Endothelial cell of umbilical vein (primary cell): ENCODE data around the gene CYP1A2. TPM values are rescaled to one million over a fixed set of nuclear protein-coding genes. Genes with fewer than 3 reads are reported as not detected.

ENCODE experiments used
- BruUV-seq: library from RNA; stranded (reverse); fragments of 400-500 nt; replicated peaks from 2 replicates; lab custom pipeline; 2021; lab: Mats Ljungman, UMichigan
- CTCF ChIA-PET: fragments of 300-600, 350-600 bp; sonication (Branson Sonifier 250); formaldehyde crosslinking; loops from one replicate; lab custom pipeline; 2021; ENCODE audit warnings: antibody characterized with exemption, inconsistent platforms; lab: Charles Lee
- POLR2A ChIA-PET: fragments of 300-600, 350-600 bp; sonication (Branson Sonifier 250); formaldehyde crosslinking; loops from one replicate; lab custom pipeline; 2021; ENCODE audit warnings: antibody characterized with exemption, inconsistent platforms; lab: Charles Lee
- DNase-seq: peaks from one replicate; pipeline ENCODE4 v3.0.0-alpha.2; 2011; ENCODE audit warnings: low read depth, low spot score
- FAIRE-seq: peaks from 2 replicates; lab custom pipeline; 2011; peaks lifted over from hg19 to GRCh38; lab: Jason Lieb, UNC
- H2AFZ ChIP-seq: 2 replicates; pipeline ENCODE4 v1.6.0; 2012; ENCODE audit warnings: low read depth, low read length, control low read depth, inconsistent platforms
- H3K27ac ChIP-seq: 2 replicates; pipeline ENCODE4 v1.5.1; 2011; ENCODE audit warnings: low read depth, mild to moderate bottlenecking, control low read depth, low read length, moderate library complexity; ENCODE audit not compliant: insufficient read depth
- H3K27me3 ChIP-seq, 2 experiments: 2 replicates each; pipeline versions ENCODE4 v1.6.0 to v1.6.1; 2011; ENCODE audit warnings: low read length in 2 of 2, mixed read lengths in 1 of 2; ENCODE audit not compliant: control insufficient read depth in 2 of 2, insufficient read depth in 2 of 2
- H3K36me3 ChIP-seq, 2 experiments: 2 replicates in 1 of 2; 3 replicates in 1 of 2; pipeline ENCODE4 v1.5.1; 2011; ENCODE audit warnings: low read length in 2 of 2, mild to moderate bottlenecking in 1 of 2, moderate library complexity in 1 of 2; ENCODE audit not compliant: control insufficient read depth in 2 of 2, insufficient read depth in 2 of 2; ENCODE audit errors: extremely low read depth in 1 of 2
- H3K4me1 ChIP-seq: 3 replicates; pipeline ENCODE4 v1.5.1; 2011; ENCODE audit warnings: mild to moderate bottlenecking, low read length; ENCODE audit not compliant: control insufficient read depth, insufficient read depth; ENCODE audit errors: extremely low read depth
- H3K4me2 ChIP-seq: 2 replicates; pipeline ENCODE4 v1.6.1; 2011; ENCODE audit warnings: low read length, control low read depth, mixed read lengths; ENCODE audit not compliant: insufficient read depth
- H3K4me3 ChIP-seq, 3 experiments: fragments of 200-600 bp in 1 of 3; sonication (generic), shearing (Covaris generic) in 1 of 3; replicated peaks in 1 of 3; 2 replicates each; pipeline ENCODE4 v1.5.1; 2011 to 2016; ENCODE audit warnings: control low read depth in 3 of 3, low read length in 3 of 3, mild to moderate bottlenecking in 2 of 3, inconsistent platforms in 1 of 3, low read depth in 1 of 3, moderate library complexity in 1 of 3; ENCODE audit not compliant: insufficient read depth in 1 of 3
- H3K79me2 ChIP-seq: 2 replicates; pipeline ENCODE4 v1.6.0; 2012; ENCODE audit warnings: low read length, inconsistent platforms; ENCODE audit not compliant: control insufficient read depth, insufficient read depth
- H3K9ac ChIP-seq: replicated peaks from 2 replicates; pipeline ENCODE3; 2011; ENCODE audit warnings: low read length, control low read depth; ENCODE audit not compliant: insufficient read depth; ENCODE audit errors: extremely low read depth
- H3K9me1 ChIP-seq: replicated peaks from 3 replicates; pipeline ENCODE4 v1.6.0; 2011; ENCODE audit warnings: mild to moderate bottlenecking, low read length; ENCODE audit not compliant: control insufficient read depth, insufficient read depth; ENCODE audit errors: extremely low read depth
- H3K9me3 ChIP-seq: replicated peaks from 2 replicates; pipeline ENCODE4 v1.5.1; 2012; ENCODE audit warnings: low read length, inconsistent platforms; ENCODE audit not compliant: control insufficient read depth, insufficient read depth
- H4K20me1 ChIP-seq: replicated peaks from 2 replicates; pipeline ENCODE3; 2011; ENCODE audit warnings: mild to moderate bottlenecking, low read length; ENCODE audit not compliant: control insufficient read depth, insufficient read depth; ENCODE audit errors: extremely low read depth
- CTCF ChIP-seq, 2 donors: IDR thresholded peaks; 1 replicate in 1 of 2; 2 replicates in 1 of 2; pipeline ENCODE4 v1.5.1; 2011; ENCODE audit warnings: low read length in 2 of 2, mild to moderate bottlenecking in 2 of 2, moderate library complexity in 2 of 2, control low read depth in 1 of 2, inconsistent platforms in 1 of 2, low read depth in 1 of 2; ENCODE audit not compliant: insufficient read depth in 1 of 2; ENCODE audit errors: extremely low read depth in 1 of 2
- EZH2 ChIP-seq: IDR thresholded peaks from 2 replicates; pipeline ENCODE4 v1.6.1; 2012; ENCODE audit warnings: borderline replicate concordance, low read depth, mild to moderate bottlenecking, moderate library complexity, low read length, inconsistent platforms; ENCODE audit not compliant: severe bottlenecking
- FOS ChIP-seq: IDR thresholded peaks from 2 replicates; pipeline ENCODE4 v1.6.1; 2011; ENCODE audit warnings: mild to moderate bottlenecking, low read length, moderate library complexity, borderline replicate concordance; ENCODE audit not compliant: insufficient read depth
- GATA2 ChIP-seq: IDR thresholded peaks from 2 replicates; pipeline ENCODE4 v1.7.0; 2011; ENCODE audit warnings: low read depth, mild to moderate bottlenecking, moderate library complexity, mixed read lengths, low read length; ENCODE audit not compliant: insufficient read length, insufficient read depth
- JUN ChIP-seq: IDR thresholded peaks from 2 replicates; pipeline ENCODE4 v1.6.1; 2011; ENCODE audit warnings: borderline replicate concordance, low read depth; ENCODE audit not compliant: insufficient read length, insufficient read depth
- MAX ChIP-seq: IDR thresholded peaks from 2 replicates; pipeline ENCODE4 v1.6.1; 2011; ENCODE audit not compliant: insufficient read depth, insufficient read length
- MYC ChIP-seq: IDR thresholded peaks from one replicate; pipeline ENCODE4 v1.6.1; 2011; ENCODE audit warnings: mild to moderate bottlenecking, low read depth, low read length
- POLR2A ChIP-seq: IDR thresholded peaks from 2 replicates; pipeline ENCODE4 v1.6.1; 2012; ENCODE audit warnings: low read depth, mild to moderate bottlenecking, control low read depth, low read length
- POLR2AphosphoS5 ChIP-seq: IDR thresholded peaks from 2 replicates; pipeline ENCODE4 v1.6.1; 2012; ENCODE audit warnings: low read depth, mild to moderate bottlenecking, control low read depth, low read length, moderate library complexity; ENCODE audit not compliant: insufficient read depth
- dilution Hi-C: fragments of 300-500 bp; cut with MboI; formaldehyde crosslinking; loops from one replicate; pipeline ENCODE4 v1.15.0; 2019; ENCODE audit warnings: low sequenced_read_pairs; ENCODE audit not compliant: extremely low pct_ligation_motif_present
- intact Hi-C: fragments of 100-400 bp; cut with micrococcal nuclease; formaldehyde crosslinking; loops from one replicate; pipeline ENCODE4 v1.10.0; 2022
- polyA plus RNA-seq, 4 experiments: library from polyadenylated mRNA; depleted of rRNA in 3 of 4; stranded (reverse) in 3 of 4; unstranded in 1 of 4; fragments of >200 nt; gene quantifications; 2 replicates each; pipeline versions ENCODE4 v1.2.1 to v1.2.3, GENCODE V29; 2011 to 2012; ENCODE audit warnings: missing spikeins in 1 of 4
- total RNA-seq: library from RNA; stranded (reverse); gene quantifications from 2 replicates; pipeline ENCODE4 v1.2.3, GENCODE V29; 2021

The CYP1A2 gene
- total and polyA plus RNA-seq, 2 donors (not counting 3 experiments of a cell fraction or from before 2014, with no cell fraction given) = not detected

- BruUV-seq = no TSS peak
- H3K4me3 ChIP-seq = no peak overlapping the region
- TF ChIP-seq EZH2 (no peak), GATA2 (no peak), MAX (no peak), POLR2A (no peak), POLR2AphosphoS5 (no peak), JUN (no peak), CTCF (IDR thresholded peaks at IDR 0.05; ENCODE audit: extremely low read depth in 1 of 2, insufficient read depth in 1 of 2, low read depth in 1 of 2, low read length in 2 of 2) (no peak), MYC (no peak), FOS (no peak)
- H3K9me1 ChIP-seq = no peaks in the 10 kb centered on the region
- no peaks in the 10 kb centered on the region for H3K79me2 ChIP-seq
- dilution Hi-C loops = loop anchor here (25.0 kb wide), 1 partner anchor 136 kb away; no protein-coding TSS in a partner anchor
- H3K9me3 ChIP-seq = no peaks in the 10 kb centered on the region
- H2AFZ ChIP-seq = no peak overlapping the region
- ChIA-PET CTCF (interaction anchor here (1.2 to 4.1 kb wide), 4 partner anchors 22 to 176 kb away, joined by 4 to 69 read pairs (median 6); no protein-coding TSS in a partner anchor), POLR2A (no interaction called here)
- H3K27me3 ChIP-seq = peaks cover 0 to 2% of the 10 kb centered on the region in 2 experiments
- no peak overlapping the region for H3K4me2 ChIP-seq
- no peaks in the 10 kb centered on the region for H3K36me3 ChIP-seq
- H3K27ac ChIP-seq = no peak overlapping the region
- DNase-seq (no peak), FAIRE-seq (no peak)
- H3K9ac ChIP-seq = no peak overlapping the region
- peaks cover 17% of the 10 kb centered on the region for H3K4me1 ChIP-seq
- intact Hi-C loops = loop anchor here (10.0 kb wide), 1 partner anchor 431 kb away; the partner anchor contains the start of gene C15orf39
- H4K20me1 ChIP-seq = no peaks in the 10 kb centered on the region
These were observed 25.1 kb downstream of the CYP1A2 start for GRCh38 chr15:74773731-74774252.
